GM19324 (cell line): Measurements from ENCODE around the gene RADIL.

Experiments used
- ATAC-seq: cut with Tn5 transposase; IDR thresholded peaks from one replicate; pipeline ENCODE4 v1.9.1; 2021; ENCODE audit warnings: mild to moderate bottlenecking, moderate library complexity; ENCODE audit not compliant: unreplicated experiment, low FRiP score

RADIL gene

GRCh38 chr7:4882169-4883032, 1.1 kb downstream of the RADIL start:
- ATAC-seq: no peak

DNA sequence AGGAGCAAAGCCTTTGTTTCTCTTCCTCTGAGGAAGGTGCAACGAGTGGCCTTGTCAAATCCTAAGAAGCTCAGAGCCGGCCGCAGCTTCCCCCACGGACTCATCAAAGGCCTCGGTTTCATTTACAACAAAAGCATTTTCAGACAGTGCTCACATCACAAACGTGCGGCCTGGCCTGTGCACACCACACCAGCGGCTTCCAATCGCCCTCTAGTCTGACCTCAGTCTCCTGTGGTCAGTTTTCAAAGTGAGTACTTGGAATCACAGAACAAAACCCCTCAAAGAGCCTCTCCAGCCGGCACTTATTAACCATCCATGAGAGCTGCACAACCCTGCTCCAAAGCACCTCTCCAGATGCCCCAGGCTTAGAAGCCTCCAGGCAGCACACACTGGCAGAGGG, 3.3 kb downstream of the RADIL start:
- no peak for ATAC-seq

DNA sequence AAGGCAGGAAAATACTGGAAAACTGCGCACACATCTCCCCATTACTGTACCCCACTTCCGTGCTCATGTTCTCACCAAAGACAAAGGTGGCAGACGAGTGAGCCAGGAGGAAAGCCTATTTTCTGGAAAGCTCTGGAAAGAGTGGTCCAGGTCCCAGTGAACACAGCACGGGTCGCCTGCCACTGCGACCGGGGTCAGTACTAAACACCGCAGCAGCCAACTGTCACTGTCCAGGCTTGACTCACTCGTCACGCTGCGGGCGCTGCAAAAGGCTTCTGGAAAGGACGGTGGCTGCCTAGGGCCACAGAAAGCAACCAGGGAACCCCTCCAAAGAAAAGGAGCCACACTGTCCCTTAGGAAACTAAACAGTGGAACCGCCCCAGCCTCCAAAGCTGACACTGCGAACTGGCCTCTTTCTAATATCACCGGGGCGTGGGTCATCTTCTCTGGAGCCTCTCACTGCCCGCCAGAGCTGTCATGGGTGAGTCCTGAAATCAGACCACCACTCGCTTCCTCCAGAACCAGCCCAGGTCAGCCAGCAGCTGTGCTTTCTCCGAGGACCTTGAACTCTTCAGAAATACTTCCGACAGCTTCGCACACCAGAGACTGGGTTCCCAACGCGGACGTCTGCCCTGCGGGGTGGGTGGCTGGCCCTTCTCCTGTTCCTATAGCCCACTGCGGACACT, 4.0 kb downstream of the RADIL start:
- ATAC-seq: no peak

DNA sequence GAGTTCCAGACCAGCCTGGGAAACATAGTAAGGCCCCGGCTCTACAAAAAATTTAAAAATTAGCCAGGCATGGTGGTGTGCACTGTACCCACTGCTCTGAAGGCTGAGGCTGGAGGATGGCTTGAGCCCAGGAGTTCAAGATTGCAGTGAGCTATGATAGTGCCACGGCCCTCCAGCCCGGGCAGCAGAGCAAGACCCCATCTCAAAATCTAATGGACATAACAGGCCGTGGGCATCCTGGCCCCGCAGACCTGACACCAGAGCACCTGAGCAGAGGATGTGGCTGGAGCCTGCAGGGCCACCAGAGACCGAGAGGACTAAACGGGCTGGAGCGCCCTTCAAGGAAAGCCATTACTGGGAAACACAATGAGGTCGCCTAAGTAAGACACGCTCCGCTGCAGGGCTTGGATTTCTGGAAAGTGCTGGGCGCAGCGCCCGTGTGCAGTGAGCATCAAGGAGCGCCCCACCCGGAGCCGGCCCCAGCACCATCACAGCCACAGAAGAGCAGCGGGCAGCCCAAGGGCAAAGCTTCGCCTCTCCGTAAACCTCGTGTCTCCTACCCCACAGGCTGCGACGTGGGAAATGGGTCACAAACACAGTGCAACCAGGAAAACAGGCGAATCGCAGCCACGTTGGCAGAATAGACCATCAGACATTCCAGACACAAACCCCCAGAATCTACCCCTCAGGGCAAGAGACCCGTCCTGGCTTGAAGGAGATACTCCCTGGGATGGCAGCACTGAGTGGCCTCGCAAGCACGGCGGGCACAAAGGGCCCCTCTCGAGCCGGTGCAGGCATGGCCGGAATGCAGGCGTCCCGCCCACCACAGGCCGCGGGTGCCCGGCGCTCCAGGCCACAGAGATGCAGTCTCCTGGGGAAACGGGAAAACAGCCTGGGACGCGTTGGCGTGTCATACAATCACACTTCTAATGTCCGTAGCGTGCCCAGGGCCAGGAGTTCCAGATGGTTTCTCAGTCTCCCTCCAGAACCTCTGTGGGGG, 4.9 kb downstream of the RADIL start:
- no peak for ATAC-seq

GRCh38 chr7:4876586-4876985, 6.9 kb downstream of the RADIL start:
- ATAC-seq: no peak

DNA sequence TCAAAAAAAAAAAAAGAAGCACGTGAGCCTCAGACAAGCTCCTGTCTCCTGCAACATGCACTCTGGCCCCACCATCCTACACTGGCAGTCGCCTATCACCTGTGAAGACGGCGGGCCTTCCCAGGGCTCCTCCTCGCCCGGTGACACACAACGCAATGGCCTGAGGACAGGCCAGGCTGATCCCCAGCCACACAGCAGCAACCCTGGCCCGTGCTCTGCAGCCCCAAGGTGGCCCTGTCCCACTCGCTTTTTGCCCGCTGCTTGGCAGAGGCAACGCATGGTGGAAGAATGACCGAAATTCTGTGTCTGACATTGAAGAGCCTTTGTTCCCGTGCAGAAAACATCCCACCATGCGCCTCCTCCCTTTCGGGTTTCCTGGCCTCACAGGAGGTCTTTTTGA, 8.1 kb downstream of the RADIL start:
- ATAC-seq: no peak

DNA sequence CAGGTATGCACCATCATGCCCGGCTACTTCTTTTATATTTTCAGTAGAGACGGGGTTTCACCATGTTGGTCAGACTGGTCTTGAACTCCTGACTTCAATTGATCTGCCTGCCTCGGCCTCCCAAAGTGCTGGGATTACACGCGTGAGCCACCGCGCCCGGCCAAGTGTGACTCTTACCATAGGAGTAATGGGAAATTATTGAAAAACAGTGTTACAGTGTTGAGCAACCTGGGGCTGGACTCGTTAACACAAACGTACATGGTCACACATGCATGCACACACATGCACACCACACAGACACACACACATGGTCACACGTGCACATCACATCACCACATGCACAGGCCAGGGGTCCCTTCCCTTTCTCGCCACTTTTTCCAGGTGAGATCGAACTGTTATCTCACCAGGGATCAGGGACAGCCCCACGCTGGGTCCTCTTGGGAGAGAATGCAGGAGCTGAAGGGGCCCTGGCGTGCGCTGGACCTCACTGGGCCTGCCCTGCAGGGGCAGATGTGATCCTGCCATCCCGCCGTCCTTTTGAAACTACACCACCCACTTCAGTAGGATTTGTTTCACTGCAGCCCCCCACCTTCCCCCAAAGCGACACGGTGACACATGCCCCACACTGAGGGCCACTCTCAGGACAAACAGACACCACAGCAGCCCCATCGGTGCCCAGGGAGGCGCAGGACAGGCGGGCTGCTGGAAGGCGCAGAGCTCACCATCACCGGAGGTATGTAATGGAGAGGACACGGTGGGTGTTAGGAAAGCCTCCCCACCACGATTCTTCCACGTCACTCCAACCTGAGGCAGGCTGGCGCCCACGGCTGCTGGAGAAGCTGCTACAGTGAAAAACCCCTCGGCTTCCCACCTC, 10.2 kb downstream of the RADIL start:
- ATAC-seq: no peak

DNA sequence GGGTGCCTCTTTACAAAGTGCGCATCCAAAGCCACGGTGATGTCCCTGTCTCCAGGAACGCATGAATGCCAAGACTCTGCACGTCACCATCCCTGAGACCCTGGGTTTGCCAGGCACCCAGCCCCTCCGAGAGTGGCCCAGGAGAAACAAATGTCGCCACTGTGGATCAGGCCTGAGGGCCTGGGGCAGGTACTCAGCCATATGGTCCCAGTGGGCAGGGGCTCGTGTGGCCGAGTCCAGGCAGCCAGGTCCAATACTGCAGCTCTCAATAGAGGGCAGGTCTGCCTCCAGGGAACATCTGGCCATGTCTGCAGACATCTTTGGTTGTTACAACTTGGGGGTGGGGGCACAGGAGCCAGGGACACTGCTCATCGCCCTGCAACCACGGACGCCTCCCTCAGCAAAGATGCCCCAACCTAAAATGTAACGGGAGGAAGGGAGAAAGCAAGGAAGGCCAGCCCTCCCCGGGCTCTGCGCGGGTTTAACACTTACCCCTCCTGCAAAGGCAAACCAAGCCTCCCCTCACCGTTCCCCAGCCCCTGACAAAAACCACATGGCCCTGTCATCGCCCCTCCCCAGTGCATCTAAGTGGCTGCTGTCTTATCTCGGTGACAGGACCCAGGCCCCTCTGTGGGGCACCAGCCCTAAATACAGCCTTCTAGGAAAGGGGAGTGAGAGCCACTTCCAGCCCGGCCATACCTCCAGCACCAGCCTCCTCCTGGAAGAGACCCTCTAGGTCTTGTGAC, 11.4 kb downstream of the RADIL start:
- ATAC-seq: no peak

- ATAC-seq: no peak
These were observed 12.3 kb downstream of the RADIL start for GRCh38 chr7:4871056-4871680.

DNA sequence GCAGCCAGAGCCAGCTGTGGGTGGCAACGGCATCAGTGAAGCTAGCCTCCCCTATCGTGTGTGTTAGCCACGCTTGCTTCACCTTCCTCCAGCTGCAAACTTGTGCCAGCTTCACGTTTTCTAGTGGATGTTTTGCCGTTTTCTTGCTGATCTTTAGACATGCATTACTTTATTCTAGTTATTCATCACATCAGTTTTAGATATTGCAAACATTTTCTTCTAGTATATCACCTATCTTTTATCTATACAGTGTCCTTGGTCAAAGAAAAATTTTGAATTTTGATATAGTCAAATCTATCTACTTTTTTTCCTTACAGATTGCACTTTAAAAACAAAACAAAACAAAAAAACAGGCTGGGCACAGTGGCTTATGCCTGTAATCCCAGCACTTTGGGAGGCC, 15.0 kb downstream of the RADIL start:
- ATAC-seq: no peak

DNA sequence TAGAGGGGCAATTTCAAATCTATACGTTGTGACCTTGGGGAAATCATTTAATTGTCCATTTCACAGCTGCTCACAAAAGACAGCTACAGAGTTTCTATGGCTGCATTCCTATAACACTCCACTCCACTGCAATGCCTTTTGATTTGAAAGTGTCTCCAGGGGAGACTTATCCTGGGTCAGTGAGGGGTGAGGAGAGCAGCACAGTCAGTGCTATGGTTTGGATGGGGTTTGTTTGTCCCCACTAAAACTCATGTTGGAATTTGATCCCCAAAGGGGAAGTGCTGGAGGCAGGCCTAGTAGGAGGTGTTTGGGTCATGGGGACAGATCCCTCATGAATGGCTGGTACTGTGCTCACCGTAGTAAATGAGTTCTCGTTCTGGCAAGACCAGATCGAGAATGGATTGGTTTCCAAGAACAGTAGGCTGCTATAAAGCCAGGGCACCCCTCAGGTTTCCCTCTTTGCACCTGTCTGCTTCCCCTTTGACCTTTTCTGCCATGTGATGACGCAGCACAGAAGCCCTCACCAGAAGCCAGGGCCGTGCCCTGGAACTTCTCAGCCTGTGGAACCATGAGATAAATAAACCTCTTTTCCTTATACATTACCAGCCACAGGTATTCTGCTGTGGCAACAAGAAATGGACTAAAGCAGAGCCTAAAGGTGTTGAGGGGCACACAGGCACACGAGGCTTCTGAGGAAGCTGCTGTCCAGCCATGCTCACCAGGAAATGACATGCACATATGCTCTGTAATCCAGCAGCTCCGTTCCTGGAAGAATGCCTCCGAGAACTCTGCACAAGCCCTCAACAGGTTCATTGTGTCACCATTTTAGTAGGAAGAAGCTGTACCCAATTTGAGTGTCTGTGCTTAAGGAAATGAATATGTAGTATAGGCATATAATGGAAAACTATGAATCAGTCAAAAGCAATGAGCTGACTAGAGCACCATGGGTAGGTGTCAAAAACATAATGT, 16.7 kb downstream of the RADIL start:
- no peak for ATAC-seq

DNA sequence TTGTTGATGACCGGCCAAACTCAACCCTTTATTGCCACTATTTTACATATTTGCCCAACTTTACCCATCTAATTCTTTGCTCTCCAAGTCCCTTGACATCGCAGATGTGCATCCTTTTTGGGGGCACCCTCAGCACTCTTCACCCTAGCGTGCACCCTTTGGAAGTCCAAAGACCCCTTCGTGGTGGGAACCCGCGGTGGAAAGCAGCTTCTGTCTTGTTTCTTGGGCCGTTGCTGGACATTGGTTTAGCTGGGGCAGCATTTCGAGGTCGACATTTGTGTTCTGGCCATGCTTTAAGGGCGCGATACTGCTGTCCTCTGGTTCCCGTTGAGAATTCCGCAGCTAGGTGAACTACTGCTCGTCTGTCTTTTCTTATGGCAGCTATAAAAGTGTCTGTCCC, 21.4 kb downstream of the RADIL start:
- no peak for ATAC-seq

GRCh38 chr7:4861673-4862072, 21.8 kb downstream of the RADIL start, which contains the start of gene PAPOLB:
Gene PAPOLB, minus strand, starts transcription at chr7:4862030. Its CDS starts 220 bp downstream, at chr7:4861810.
- no peak for ATAC-seq

GRCh38 chr7:4861227-4861626, 22.3 kb downstream of the RADIL start:
- ATAC-seq: no peak

- ATAC-seq: no peak
These were observed 26.3 kb downstream of the RADIL start for GRCh38 chr7:4857189-4857588.

DNA sequence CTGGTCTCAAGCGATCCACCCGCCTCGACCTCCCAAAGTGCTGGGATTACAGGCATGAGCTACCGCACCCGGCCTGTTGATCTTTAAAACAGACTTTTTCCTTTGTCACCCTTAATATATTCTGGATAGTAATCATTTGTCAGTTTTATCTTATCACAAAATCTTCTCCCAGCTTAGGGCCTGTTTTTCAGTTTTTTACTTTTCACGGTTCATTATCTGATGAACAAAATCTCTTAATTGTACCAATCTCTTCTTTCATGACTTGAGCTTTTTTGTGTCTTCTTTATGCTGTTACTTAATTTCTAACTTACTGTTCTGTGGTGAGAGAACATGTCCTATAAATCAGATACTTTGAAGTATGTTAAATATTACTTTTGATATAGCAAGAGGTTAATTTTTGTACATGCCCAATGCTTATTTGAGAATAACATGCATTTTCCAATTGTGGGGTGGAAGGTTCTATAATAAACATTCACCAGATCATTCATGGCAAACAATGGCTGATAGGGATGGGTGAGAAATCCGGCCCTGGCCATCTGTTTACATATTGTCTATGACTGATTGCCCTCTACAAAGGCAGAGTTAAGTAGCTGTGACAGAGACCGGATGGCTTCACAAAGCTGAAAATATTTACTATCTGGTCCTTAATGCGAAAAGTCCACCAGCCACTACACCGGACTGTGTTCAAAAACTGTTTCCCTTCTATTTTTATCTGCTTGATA, 27.0 kb downstream of the RADIL start:
- no peak for ATAC-seq

- no peak for ATAC-seq
These were observed 28.6 kb downstream of the RADIL start for GRCh38 chr7:4854916-4855315.
